Loucy (cell line): Measurements from ENCODE around the gene NR1H3.
A peak's percentile ranks its signal among the peaks of the same experiment; 100 is the strongest.

ENCODE experiments used
- H2AFZ ChIP-seq: fragments of 200-600 bp; sonication (generic); 2 replicates; pipeline ENCODE4 v1.6.0; 2016; ENCODE audit warnings: antibody characterized with exemption, mild to moderate bottlenecking, low read length, moderate library complexity
- H3F3A ChIP-seq: fragments of 200-600 bp; 2 replicates; pipeline ENCODE4 v1.6.0; 2016; ENCODE audit warnings: antibody characterized with exemption, low read depth, mild to moderate bottlenecking
- H3K27me3 ChIP-seq: fragments of 200-600 bp; sonication (generic); 2 replicates; pipeline ENCODE4 v1.6.1; 2014; ENCODE audit warnings: low read length, mild to moderate bottlenecking; ENCODE audit not compliant: insufficient read depth, poor library complexity, severe bottlenecking
- H3K36me3 ChIP-seq: fragments of 200-600 bp; sonication (generic); 2 replicates; pipeline ENCODE4 v1.6.1; 2016; ENCODE audit warnings: low read length; ENCODE audit not compliant: insufficient read depth
- H3K4me1 ChIP-seq: fragments of 200-600 bp; sonication (generic); 2 replicates; pipeline ENCODE4 v1.5.1; 2014; ENCODE audit warnings: low read length, mild to moderate bottlenecking; ENCODE audit not compliant: insufficient read depth, poor library complexity, severe bottlenecking
- H3K4me2 ChIP-seq: fragments of 200-600 bp; sonication (generic); 2 replicates; pipeline ENCODE4 v1.6.0; 2014; ENCODE audit warnings: antibody characterized with exemption, low read length, low read depth, mild to moderate bottlenecking; ENCODE audit not compliant: poor library complexity, severe bottlenecking
- H3K4me3 ChIP-seq: fragments of 200-600 bp; sonication (generic); 2 replicates; pipeline ENCODE4 v1.5.1; 2014; ENCODE audit warnings: low read length, mild to moderate bottlenecking, mixed read lengths; ENCODE audit not compliant: poor library complexity, severe bottlenecking
- H3K79me2 ChIP-seq: fragments of 200-600 bp; sonication (generic); 2 replicates; pipeline ENCODE4 v1.6.1; 2014; ENCODE audit warnings: low read length; ENCODE audit not compliant: insufficient read depth
- H3K9ac ChIP-seq: fragments of 200-600 bp; sonication (generic); 2 replicates; pipeline ENCODE4 v1.6.0; 2014; ENCODE audit warnings: mild to moderate bottlenecking, low read depth, low read length, moderate library complexity; ENCODE audit not compliant: poor library complexity, severe bottlenecking
- H3K9me2 ChIP-seq: fragments of 200-600 bp; sonication (generic); replicated peaks from 2 replicates; pipeline ENCODE4 v1.6.1; 2016; ENCODE audit warnings: low read depth, low read length, mixed read lengths
- H3K9me3 ChIP-seq: fragments of 200-600 bp; sonication (generic); 2 replicates; pipeline ENCODE4 v1.6.1; 2014; ENCODE audit warnings: mild to moderate bottlenecking, antibody characterized with exemption, low read length, low read depth; ENCODE audit not compliant: insufficient read depth
- H4K20me1 ChIP-seq: fragments of 200-600 bp; sonication (generic); 2 replicates; pipeline ENCODE4 v1.6.0; 2014; ENCODE audit warnings: antibody characterized with exemption, low read length, mild to moderate bottlenecking; ENCODE audit not compliant: insufficient read depth, poor library complexity, severe bottlenecking
- EZH2phosphoT487 ChIP-seq: fragments of 200-600 bp; IDR thresholded peaks from 2 replicates; pipeline ENCODE4 v1.6.1; 2018; ENCODE audit warnings: antibody characterized with exemption, mild to moderate bottlenecking, moderate library complexity, borderline replicate concordance
- TF ChIP-seq, protein P1 (sequence below): fragments of 200-600 bp; sonication (generic); conservative IDR thresholded peaks from 2 replicates; pipeline ENCODE4 v1.5.1; 2014; ENCODE audit warnings: mild to moderate bottlenecking, antibody characterized with exemption, low read length

Gene NR1H3

DNA sequence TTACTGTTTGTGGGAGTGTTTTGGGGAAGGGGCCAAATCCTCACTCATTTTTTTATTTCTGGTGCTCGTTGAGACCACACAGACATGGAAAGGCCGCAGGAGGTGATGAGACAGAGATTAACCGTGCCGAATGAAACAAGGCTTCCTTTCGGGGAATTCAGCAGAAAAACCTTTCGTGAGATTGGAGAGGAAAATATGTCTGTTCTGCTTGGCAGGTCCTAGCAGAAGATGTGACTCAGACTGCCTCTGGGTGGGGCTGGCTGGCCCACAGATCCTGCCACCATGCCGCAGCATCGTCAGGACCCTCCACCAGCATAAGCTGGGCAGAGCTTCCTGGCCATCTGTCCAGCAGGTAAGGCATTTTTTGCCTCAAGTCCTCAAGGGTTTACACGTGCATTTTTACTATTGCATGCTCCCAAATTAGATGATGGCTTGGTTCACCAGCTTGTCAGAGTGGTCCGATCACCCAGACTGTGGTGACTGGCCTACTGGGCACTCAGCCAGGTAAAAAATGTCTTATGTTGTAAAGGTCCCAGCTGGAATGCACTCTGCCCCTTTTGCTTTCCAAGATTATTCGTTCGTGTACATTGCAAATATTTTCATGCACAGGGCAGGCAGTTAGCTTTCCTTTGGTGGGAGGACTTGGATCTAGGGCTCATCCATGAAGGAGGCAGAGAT, 41.5 kb upstream of the NR1H3 start:
- H3K4me2 ChIP-seq: peak overlapping the region; percentile 96
- peaks cover 19% of the 10 kb centered on the region for H4K20me1 ChIP-seq
- H3K27me3 ChIP-seq: no peaks in the 10 kb centered on the region
- peak overlapping the region; percentile 100 for H3K9ac ChIP-seq
- no peaks in the 10 kb centered on the region for H3K9me2 ChIP-seq
- peaks cover 49% of the 10 kb centered on the region for H3K79me2 ChIP-seq
- H3F3A ChIP-seq: no peaks in the 10 kb centered on the region
- H3K9me3 ChIP-seq: no peaks in the 10 kb centered on the region
- H3K4me1 ChIP-seq: peaks cover 21% of the 10 kb centered on the region
- H3K36me3 ChIP-seq: no peaks in the 10 kb centered on the region
- H2AFZ ChIP-seq: no peak overlapping the region; the same call in 1 of the 2 replicates
- TF ChIP-seq EZH2phosphoT487: no peak
- TF ChIP-seq, protein P1, sequence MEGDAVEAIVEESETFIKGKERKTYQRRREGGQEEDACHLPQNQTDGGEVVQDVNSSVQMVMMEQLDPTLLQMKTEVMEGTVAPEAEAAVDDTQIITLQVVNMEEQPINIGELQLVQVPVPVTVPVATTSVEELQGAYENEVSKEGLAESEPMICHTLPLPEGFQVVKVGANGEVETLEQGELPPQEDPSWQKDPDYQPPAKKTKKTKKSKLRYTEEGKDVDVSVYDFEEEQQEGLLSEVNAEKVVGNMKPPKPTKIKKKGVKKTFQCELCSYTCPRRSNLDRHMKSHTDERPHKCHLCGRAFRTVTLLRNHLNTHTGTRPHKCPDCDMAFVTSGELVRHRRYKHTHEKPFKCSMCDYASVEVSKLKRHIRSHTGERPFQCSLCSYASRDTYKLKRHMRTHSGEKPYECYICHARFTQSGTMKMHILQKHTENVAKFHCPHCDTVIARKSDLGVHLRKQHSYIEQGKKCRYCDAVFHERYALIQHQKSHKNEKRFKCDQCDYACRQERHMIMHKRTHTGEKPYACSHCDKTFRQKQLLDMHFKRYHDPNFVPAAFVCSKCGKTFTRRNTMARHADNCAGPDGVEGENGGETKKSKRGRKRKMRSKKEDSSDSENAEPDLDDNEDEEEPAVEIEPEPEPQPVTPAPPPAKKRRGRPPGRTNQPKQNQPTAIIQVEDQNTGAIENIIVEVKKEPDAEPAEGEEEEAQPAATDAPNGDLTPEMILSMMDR: peak; percentile 36
- H3K4me3 ChIP-seq: peak overlapping the region; percentile 81

DNA sequence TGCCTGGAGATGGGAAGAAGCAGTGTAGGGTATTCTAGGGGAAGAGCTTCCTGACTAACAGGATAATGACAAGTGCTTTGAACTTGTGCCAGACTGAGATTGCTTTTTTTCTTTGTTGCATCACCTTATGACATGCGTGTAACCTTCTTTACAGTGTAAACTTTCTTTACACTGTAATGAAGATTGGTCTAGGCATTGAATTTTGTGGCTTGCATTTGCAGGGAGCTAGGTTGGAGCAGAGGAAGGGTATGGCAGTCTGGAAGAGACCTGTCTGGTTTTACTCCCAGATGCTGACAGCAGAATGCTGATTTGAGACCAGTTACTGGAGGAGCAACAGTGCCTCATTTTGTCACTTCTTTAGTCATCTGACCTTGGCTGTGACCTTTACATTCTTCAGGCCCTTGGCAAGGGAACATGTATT, 37.4 kb upstream of the NR1H3 start:
- H3K9ac ChIP-seq: no peak overlapping the region

DNA sequence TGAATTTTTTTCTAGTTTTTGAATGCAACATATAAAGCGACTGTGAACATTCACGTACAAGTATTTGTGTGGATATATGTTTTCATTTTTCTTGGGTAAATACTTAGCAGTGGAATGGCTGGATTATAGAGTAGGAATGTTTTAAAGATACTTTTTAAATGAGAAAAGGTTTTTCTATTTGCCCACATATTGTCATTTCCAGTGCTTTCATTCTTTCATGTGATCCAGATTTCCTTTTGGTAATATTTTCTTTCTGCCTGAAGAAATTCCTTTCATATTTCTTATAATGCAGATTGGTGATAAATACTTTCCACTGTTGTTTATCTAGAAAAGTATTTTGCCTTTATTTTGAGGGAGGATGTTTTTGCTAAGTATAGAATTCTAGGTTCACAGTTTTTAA, 35.1 kb upstream of the NR1H3 start:
- Histone ChIP-seq H3K9me2 (no peaks in the 10 kb centered on the region), H3K4me1 (peaks cover 7% of the 10 kb centered on the region), H3K9me3 (no peaks in the 10 kb centered on the region), H3K9ac (no peak overlapping the region), H2AFZ (no peak overlapping the region), H4K20me1 (peaks cover 8% of the 10 kb centered on the region), H3K4me3 (no peak overlapping the region), H3K4me2 (no peak overlapping the region), H3K27me3 (no peaks in the 10 kb centered on the region), H3F3A (no peaks in the 10 kb centered on the region), H3K79me2 (peaks cover 26% of the 10 kb centered on the region), H3K36me3 (peaks cover 7% of the 10 kb centered on the region; the same call in 1 of the 2 replicates)
- TF ChIP-seq, protein P1: no peak
- no peak for TF ChIP-seq EZH2phosphoT487

More for the DNA sequence above, 37.4 kb upstream of the NR1H3 start:
- Histone ChIP-seq H2AFZ (no peak overlapping the region), H3K27me3 (no peaks in the 10 kb centered on the region), H3K4me3 (no peak overlapping the region), H3K9me2 (no peaks in the 10 kb centered on the region), H3F3A (no peaks in the 10 kb centered on the region), H3K4me1 (peaks cover 21% of the 10 kb centered on the region), H3K9me3 (no peaks in the 10 kb centered on the region), H3K36me3 (peaks cover 7% of the 10 kb centered on the region; the same call in 1 of the 2 replicates), H4K20me1 (peaks cover 19% of the 10 kb centered on the region), H3K4me2 (peak overlapping the region; percentile 38), H3K79me2 (peaks cover 44% of the 10 kb centered on the region)
- TF ChIP-seq, protein P1: no peak
- no peak for TF ChIP-seq EZH2phosphoT487
